HG02763 (cell line): Measurements from ENCODE around the gene NHSL2.
"Not testable (repeated sequence)": the region's sequence is repeated elsewhere in the genome, so short reads cannot be mapped to it uniquely, and the experiment has no call there.

Experiments
- ATAC-seq: cut with Tn5 transposase; IDR thresholded peaks from one replicate; pipeline ENCODE4 v1.9.1; 2021; ENCODE audit warnings: mild to moderate bottlenecking, moderate library complexity; ENCODE audit not compliant: unreplicated experiment

Gene NHSL2

GRCh38 chrX:72038868-72039267 is 128.2 kb downstream of the NHSL2 start:
- ATAC-seq, result no peak

GRCh38 chrX:72040506-72040905 is 129.9 kb downstream of the NHSL2 start:
- no peak for ATAC-seq

DNA sequence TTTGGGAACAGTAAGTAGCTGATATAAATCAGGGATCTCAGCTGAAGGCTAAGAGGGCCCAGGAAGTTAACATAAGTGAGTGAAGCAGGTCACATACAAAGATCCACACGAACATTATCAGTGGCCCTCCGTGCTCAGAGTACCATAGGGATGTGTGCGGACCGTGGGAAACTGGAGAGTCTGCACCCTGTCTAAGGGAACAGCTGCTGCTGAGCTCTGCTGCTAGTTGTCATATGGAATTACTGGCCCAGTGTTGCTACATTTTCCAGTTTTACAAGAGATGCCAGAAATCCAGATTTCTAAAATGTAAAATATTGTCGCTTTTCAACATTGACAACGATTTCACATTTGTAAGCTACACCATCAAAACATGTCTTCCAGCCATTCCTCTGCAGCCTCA is 130.5 kb downstream of the NHSL2 start:
- ATAC-seq, result no peak

DNA sequence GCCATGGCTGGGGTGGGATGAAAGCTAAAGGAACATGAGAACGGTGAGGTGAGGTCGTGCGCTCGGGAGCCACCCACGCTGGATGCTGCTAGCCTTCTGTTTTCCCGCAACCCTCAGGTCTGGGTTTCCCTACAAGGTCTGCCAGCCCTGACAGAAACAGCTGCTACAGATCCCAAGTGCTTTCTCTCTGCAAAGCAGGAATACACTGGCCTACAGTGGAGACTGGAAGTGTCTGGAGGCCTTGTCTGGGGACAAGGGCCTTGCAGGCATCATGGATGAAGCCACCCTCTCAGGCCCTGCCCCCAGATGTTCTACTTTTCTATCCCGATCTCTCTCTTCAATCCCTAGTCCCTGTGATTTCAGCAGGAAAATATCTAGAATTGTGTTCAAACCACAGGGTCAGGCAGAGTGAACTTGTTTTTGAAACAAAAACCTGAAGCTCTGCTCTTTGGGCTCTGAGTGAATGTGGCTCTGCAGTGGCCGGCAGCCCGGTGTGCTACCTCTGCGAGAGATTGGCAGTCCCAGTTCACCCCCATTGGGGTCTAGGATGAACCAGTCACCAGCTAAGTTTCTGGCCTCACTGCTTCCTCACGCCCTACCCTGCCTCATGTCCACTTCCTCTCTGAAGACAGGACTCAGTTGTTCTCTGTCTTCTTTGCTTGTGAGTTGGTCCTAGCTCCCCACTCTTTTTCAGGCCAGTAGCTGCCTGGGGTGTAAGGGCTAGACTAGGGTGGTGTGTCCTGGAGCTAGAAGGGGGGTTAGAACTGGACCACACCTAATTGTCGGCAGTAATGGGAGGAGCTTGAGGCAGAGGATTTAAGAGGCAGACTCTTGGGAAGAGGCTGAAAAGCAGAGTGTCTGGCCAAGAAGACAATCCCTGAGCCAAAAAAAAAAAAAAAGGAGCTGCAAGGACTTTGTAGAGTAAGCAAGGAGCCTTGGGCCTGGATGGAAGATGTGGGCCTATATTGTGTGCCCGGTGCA is 131.5 kb downstream of the NHSL2 start:
- ATAC-seq, result no peak

DNA sequence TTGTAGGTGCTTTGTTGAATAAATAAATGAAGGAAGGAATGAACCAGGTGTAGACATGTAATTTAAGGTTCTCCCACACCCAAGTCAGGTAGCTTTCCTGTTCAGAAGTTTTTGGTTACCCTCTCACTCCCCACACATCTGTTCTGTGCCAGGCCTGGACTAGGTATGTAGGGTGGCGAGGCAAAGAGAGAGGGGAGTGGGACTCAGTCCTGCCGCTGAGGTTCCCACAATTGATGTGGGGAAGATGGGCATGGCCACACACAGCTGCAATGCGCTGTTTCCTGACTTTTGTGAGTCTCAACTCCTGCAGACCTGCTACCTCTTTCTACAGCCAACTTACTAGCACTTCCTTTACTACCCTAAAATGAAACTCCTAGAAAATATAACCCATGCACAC is 132.2 kb downstream of the NHSL2 start:
- no peak for ATAC-seq

GRCh38 chrX:72043636-72044035 is 133.0 kb downstream of the NHSL2 start:
- ATAC-seq, result no peak

DNA sequence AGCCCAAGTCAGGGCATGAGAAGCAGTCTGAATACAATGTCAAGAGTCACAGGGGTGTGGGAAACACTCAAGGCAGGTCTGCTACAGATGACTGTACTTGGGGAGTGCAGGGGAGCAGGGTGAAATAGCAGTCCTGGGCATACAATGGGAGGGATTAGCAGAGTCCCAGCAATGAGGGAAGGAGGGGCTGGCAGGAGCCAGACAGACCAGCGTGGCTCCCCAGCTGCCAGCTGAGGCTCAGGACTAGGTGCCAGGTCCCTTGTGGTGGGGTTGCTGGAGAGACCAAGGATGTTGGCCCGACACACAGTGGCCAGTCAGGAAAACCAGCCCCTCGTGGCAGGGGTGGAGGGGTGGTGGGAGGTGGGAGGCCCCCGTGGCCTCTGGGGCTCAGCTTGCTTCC is 134.5 kb downstream of the NHSL2 start:
- no peak for ATAC-seq

DNA sequence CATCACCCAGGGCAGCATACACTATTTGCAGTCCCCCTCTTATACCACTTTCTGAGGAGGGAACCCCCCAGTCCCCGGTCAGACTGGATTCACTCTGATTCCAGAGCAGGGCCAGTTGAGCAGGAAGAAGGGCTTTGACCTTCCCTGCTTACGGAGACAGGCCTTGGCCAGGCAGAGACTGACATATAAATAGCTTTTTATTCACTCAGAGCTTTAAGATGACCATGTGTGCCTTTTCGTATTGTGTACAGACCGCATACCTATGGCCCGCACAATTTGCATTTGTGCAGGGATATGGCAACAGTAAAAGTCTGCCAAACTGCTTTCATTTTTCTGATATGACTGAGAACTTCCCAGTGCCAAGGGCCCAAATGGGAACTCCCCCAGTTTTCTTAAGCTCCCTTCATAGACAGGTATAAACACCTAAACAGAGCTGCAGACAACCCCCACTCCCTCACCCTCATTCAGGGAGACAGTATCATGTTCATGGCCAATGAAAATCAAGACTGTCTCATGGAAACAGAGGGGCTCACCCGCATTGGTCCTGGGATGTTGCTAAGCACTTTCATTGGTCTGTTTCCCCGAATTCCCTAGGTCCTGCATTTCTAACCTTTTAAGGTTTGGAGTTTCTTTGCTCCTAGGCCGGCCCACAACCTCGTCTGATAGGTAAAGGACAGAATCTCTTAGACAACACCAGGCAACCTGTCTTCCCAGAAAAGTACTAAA is 135.1 kb downstream of the NHSL2 start:
- ATAC-seq, result no peak

DNA sequence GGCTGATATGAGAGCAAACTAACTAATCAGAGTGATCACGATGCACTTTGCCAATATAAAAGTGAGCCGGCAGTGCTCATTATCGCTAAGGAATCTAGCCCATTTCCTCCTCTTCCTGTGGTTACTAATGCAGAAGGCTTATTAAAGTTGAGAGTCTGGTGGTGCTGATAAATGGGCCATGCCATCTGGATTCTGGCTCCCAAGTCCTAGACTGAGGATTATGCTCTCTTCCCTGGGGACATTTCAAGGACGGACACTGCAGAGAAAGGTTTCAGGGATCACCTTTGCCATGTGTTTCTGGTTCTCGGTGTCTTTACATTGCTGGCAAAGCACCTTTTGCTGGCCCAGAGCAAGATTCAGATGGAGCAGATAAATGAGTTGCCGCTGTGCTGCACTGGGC is 135.8 kb downstream of the NHSL2 start:
- no peak for ATAC-seq

- ATAC-seq, result no peak
Observed at GRCh38 chrX:72048510-72049455, 138.1 kb downstream of the NHSL2 start.

DNA sequence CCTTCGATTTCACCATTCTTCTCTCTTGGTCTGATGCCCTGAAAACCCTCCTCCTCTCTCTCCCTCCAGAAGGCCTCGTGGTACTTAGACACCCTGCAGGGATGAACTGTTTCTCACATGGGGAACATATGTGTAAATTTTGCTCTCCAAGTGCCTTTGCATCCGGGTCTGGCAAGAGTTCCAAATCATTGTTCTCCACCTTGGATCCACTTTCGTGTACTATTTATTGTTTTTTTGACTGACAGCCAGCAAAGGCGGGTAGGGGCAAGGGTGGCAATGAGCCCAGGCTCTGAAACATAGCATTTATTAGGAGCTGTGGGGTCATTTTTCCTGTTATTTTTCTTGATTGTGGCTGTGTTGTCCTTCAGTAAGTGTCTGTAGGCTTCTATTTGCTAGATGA is 139.4 kb downstream of the NHSL2 start:
- no peak for ATAC-seq

- no peak for ATAC-seq
Observed at GRCh38 chrX:72051589-72051988, 140.9 kb downstream of the NHSL2 start.

- ATAC-seq, result no peak
Observed at GRCh38 chrX:72052415-72053090, 141.9 kb downstream of the NHSL2 start.

- no peak for ATAC-seq
Observed at GRCh38 chrX:72053508-72053907, 142.9 kb downstream of the NHSL2 start.

- no peak for ATAC-seq
Observed at GRCh38 chrX:72054779-72055489, 144.3 kb downstream of the NHSL2 start.

- ATAC-seq, result no peak
Observed at GRCh38 chrX:72057331-72057730, 146.7 kb downstream of the NHSL2 start.

DNA sequence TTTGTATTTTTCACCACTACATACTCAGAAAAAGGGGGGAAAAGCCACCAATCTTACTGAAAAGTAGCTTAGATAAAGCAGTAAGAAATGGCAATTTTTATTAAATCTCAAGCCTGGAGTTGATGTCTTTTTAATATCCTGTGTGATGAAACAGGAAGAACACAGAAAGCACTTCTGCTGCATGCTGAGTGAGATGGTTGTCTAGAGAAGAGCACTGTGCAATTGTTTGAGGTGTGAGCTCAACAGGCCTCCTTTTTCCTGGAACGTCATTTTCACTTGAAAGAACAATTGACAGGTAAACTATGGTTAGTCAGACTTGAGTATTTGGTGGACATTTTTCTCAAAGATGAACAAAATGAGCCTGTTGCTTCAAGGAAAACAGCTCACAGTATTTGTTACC is 147.2 kb downstream of the NHSL2 start:
- ATAC-seq, result no peak

GRCh38 chrX:72058346-72058745 is 147.7 kb downstream of the NHSL2 start:
- not testable (repeated sequence) for ATAC-seq

DNA sequence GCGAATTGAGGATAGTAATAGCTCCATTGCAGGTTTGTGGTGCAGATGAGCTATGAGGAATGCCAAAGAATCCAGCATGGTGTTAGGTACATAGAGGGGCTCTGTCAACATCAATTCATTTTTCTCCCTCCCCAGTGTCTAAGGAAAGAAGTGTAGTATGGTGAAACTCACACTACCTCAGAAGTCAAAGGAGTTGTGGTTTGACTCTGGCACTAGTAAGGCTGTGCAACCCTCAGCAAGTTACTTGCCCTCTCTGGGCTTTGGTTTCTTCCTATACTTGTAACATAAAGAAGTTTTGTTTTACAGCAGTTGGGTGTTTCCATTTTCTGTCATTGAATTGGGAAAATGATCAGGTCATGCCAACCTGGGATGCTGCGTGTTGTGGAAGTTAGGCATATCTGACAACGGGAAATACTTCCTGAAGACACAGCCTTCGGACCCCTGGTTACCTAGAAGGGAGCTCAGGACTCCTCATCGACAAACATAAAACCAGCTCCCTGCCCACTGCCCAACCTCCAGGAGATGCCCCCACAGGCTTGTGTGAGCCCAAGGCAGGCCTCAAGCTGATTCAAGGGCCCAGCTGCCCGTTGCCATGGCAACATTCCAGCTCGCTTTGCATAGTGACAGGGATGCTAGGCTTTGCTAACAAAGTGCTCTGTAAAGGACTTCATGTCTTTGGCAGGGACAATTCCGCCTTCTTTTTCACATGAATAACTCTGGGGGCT is 149.7 kb downstream of the NHSL2 start:
- ATAC-seq, result no peak
